Measurements from ENCODE around the gene RASGRP4.

- TF ChIP-seq POLR2A (IDR thresholded peaks at IDR 0.05) (no peak), CTCF (IDR thresholded peaks at IDR 0.05) (no peak), EP300 (IDR thresholded peaks at IDR 0.05) (no peak), POLR2AphosphoS5 (IDR thresholded peaks at IDR 0.05) (no peak)
Measured at GRCh38 chr19:38429811-38430156, 3.8 kb upstream of the RASGRP4 start.

Data from suprapubic skin (tissue), 4 donors.